MG63 (cell line): ENCODE results near the gene GULP1. TPM values are rescaled to one million over a fixed set of nuclear protein-coding genes. Genes with fewer than 3 reads are reported as not detected.

ENCODE experiments used
- DNase-seq: peaks from one replicate; pipeline ENCODE4 v3.0.0-alpha.2; 2020
- H3K27me3 ChIP-seq: fragments of 250-450 bp; sonication (Bioruptor Pico); 2 replicates; pipeline ENCODE4 v1.5.1; 2020; ENCODE audit warnings: mild to moderate bottlenecking, moderate library complexity
- H3K36me3 ChIP-seq: fragments of 250-450 bp; sonication (Bioruptor Pico); 2 replicates; pipeline ENCODE4 v1.5.1; 2020; ENCODE audit warnings: mild to moderate bottlenecking, moderate library complexity
- H3K4me3 ChIP-seq: fragments of 250-450 bp; sonication (Bioruptor Pico); 2 replicates; pipeline ENCODE4 v1.5.1; 2020; ENCODE audit warnings: mild to moderate bottlenecking, moderate library complexity
- H3K9me3 ChIP-seq: fragments of 250-450 bp; sonication (Bioruptor Pico); 2 replicates; pipeline ENCODE4 v1.5.1; 2020; ENCODE audit warnings: mild to moderate bottlenecking, moderate library complexity
- total RNA-seq: library from RNA; depleted of rRNA; stranded (reverse); fragments of >200 nt; shearing (Covaris generic); gene quantifications from 2 replicates; pipeline ENCODE4 v1.2.3, GENCODE V29; 2014; ENCODE audit warnings: low replicate concordance

Gene GULP1
- total RNA-seq, 1 experiment from 2014 or later, result 14.6 TPM

GRCh38 chr2:188314314-188315054 lies 22.8 kb downstream of the GULP1 start:
- Histone ChIP-seq H3K27me3 (no peaks in the 10 kb centered on the region), H3K36me3 (peaks cover 6% of the 10 kb centered on the region; the same call in 1 of the 2 replicates), H3K9me3 (peaks cover 30% of the 10 kb centered on the region), H3K4me3 (no peak overlapping the region)
- DNase-seq, result no peak

- Histone ChIP-seq H3K27me3 (no peaks in the 10 kb centered on the region), H3K9me3 (peaks cover 30% of the 10 kb centered on the region), H3K36me3 (peaks cover 8% of the 10 kb centered on the region; the same call in 1 of the 2 replicates), H3K4me3 (no peak overlapping the region)
- DNase-seq, result no peak
These were observed 24.1 kb downstream of the GULP1 start for GRCh38 chr2:188315750-188316149.

- no peak for DNase-seq
- Histone ChIP-seq H3K27me3 (no peaks in the 10 kb centered on the region), H3K9me3 (peaks cover 30% of the 10 kb centered on the region)
These were observed 24.7 kb downstream of the GULP1 start for GRCh38 chr2:188316342-188316741.

GRCh38 chr2:188316791-188317423 lies 25.2 kb downstream of the GULP1 start:
- peaks cover 30% of the 10 kb centered on the region for H3K9me3 ChIP-seq
- DNase-seq, result no peak
- H3K27me3 ChIP-seq, result no peaks in the 10 kb centered on the region
- no peak overlapping the region for H3K4me3 ChIP-seq
- H3K36me3 ChIP-seq, result peaks cover 11% of the 10 kb centered on the region; the same call in 1 of the 2 replicates

More at GRCh38 chr2:188316342-188316741, 24.7 kb downstream of the GULP1 start:
- H3K36me3 ChIP-seq, result peaks cover 11% of the 10 kb centered on the region; the same call in 1 of the 2 replicates
- no peak overlapping the region for H3K4me3 ChIP-seq

- DNase-seq, result no peak
- Histone ChIP-seq H3K36me3 (peaks cover 11% of the 10 kb centered on the region; the same call in 1 of the 2 replicates), H3K4me3 (no peak overlapping the region), H3K9me3 (peaks cover 27% of the 10 kb centered on the region), H3K27me3 (no peaks in the 10 kb centered on the region)
These were observed 26.6 kb downstream of the GULP1 start for GRCh38 chr2:188318161-188318749.

- peaks cover 11% of the 10 kb centered on the region; the same call in 1 of the 2 replicates for H3K36me3 ChIP-seq
- no peak for DNase-seq
- no peak overlapping the region for H3K4me3 ChIP-seq
- peaks cover 18% of the 10 kb centered on the region for H3K9me3 ChIP-seq
- no peaks in the 10 kb centered on the region for H3K27me3 ChIP-seq
These were observed 28.2 kb downstream of the GULP1 start for GRCh38 chr2:188319838-188320237.

- DNase-seq, result no peak
- Histone ChIP-seq H3K9me3 (peaks cover 16% of the 10 kb centered on the region), H3K36me3 (peaks cover 9% of the 10 kb centered on the region; the same call in 1 of the 2 replicates), H3K27me3 (no peaks in the 10 kb centered on the region), H3K4me3 (no peak overlapping the region)
These were observed 29.2 kb downstream of the GULP1 start for GRCh38 chr2:188320861-188321260.

GRCh38 chr2:188322569-188323551 lies 31.2 kb downstream of the GULP1 start:
- Histone ChIP-seq H3K36me3 (peaks cover 7% of the 10 kb centered on the region; the same call in 1 of the 2 replicates), H3K27me3 (no peaks in the 10 kb centered on the region), H3K4me3 (no peak overlapping the region), H3K9me3 (no peaks in the 10 kb centered on the region; the same call in 1 of the 2 replicates)
- DNase-seq, result no peak

- Histone ChIP-seq H3K9me3 (no peaks in the 10 kb centered on the region; the same call in 1 of the 2 replicates), H3K4me3 (no peak overlapping the region), H3K27me3 (no peaks in the 10 kb centered on the region), H3K36me3 (peaks cover 7% of the 10 kb centered on the region; the same call in 1 of the 2 replicates)
- no peak for DNase-seq
These were observed 32.4 kb downstream of the GULP1 start for GRCh38 chr2:188324067-188324466.

- Histone ChIP-seq H3K4me3 (no peak overlapping the region), H3K36me3 (no peaks in the 10 kb centered on the region)
These were observed 34.6 kb downstream of the GULP1 start for GRCh38 chr2:188326290-188326668.

GRCh38 chr2:188326669-188327301 lies 35.1 kb downstream of the GULP1 start:
- H3K27me3 ChIP-seq, result no peaks in the 10 kb centered on the region
- H3K9me3 ChIP-seq, result no peaks in the 10 kb centered on the region
- no peak overlapping the region for H3K4me3 ChIP-seq
- no peaks in the 10 kb centered on the region for H3K36me3 ChIP-seq
- DNase-seq, result no peak

More at GRCh38 chr2:188326290-188326668, 34.6 kb downstream of the GULP1 start:
- H3K27me3 ChIP-seq, result no peaks in the 10 kb centered on the region
- H3K9me3 ChIP-seq, result no peaks in the 10 kb centered on the region
- DNase-seq, result no peak

- Histone ChIP-seq H3K27me3 (no peaks in the 10 kb centered on the region), H3K4me3 (no peak overlapping the region), H3K9me3 (no peaks in the 10 kb centered on the region), H3K36me3 (no peaks in the 10 kb centered on the region)
- no peak for DNase-seq
These were observed 36.0 kb downstream of the GULP1 start for GRCh38 chr2:188327518-188328213.

GRCh38 chr2:188328419-188328818 lies 36.7 kb downstream of the GULP1 start:
- no peaks in the 10 kb centered on the region for H3K9me3 ChIP-seq
- H3K4me3 ChIP-seq, result no peak overlapping the region
- H3K27me3 ChIP-seq, result no peaks in the 10 kb centered on the region
- no peak for DNase-seq
- no peaks in the 10 kb centered on the region for H3K36me3 ChIP-seq

- no peaks in the 10 kb centered on the region for H3K9me3 ChIP-seq
- no peak for DNase-seq
- H3K27me3 ChIP-seq, result no peaks in the 10 kb centered on the region
- H3K4me3 ChIP-seq, result no peak overlapping the region
- no peaks in the 10 kb centered on the region for H3K36me3 ChIP-seq
These were observed 38.8 kb downstream of the GULP1 start for GRCh38 chr2:188330316-188331053.

GRCh38 chr2:188332619-188333018 lies 40.9 kb downstream of the GULP1 start:
- Histone ChIP-seq H3K27me3 (no peaks in the 10 kb centered on the region), H3K9me3 (no peaks in the 10 kb centered on the region), H3K4me3 (no peak overlapping the region), H3K36me3 (no peaks in the 10 kb centered on the region)
- no peak for DNase-seq
